Right ventricle myocardium inferior (tissue), 1 donor: ENCODE results near the gene RNF112. TPM values are rescaled to one million over a fixed set of nuclear protein-coding genes. Genes with fewer than 3 reads are reported as not detected.

ENCODE experiments used
- ATAC-seq: fragments of 200-7000 bp; cut with Tn5 transposase; one replicate; pipeline ENCODE4 v1.9.1; 2020; ENCODE audit warnings: mild to moderate bottlenecking, moderate library complexity
- DNase-seq: peaks from one replicate; pipeline ENCODE4 v3.0.0; 2021; ENCODE audit errors: missing footprints
- intact Hi-C: fragments of 100-400 bp; cut with DNase I; formaldehyde crosslinking; loops from one replicate; pipeline ENCODE4 v1.11.0; 2022
- long read RNA-seq: library from polyadenylated mRNA; unstranded; transcript quantifications from one replicate; pipeline ENCODE4 v2.0.0, GENCODE V29; 2021
- total RNA-seq: library from RNA; stranded (reverse); fragmentation: NEBNext Ultra II Directional; extraction: Animal tissue kit (Norgen Biotek cat#: 25700); gene quantifications from one replicate; pipeline ENCODE4 v1.2.1, GENCODE V29; 2021
- donor health status: DM: no; HTN: yes; CAD: no; lungs with severe emphysema.

The RNF112 gene
- total RNA-seq, result 3.5 TPM
- long read RNA-seq, partial matches to known transcripts, result 1 of 2 reads
- long read RNA-seq, other reads (novel, unspliced or antisense), result 1 of 2 reads

GRCh38 chr17:19410875-19411620 lies at the start of gene RNF112:
TSS of gene RNF112 (plus strand) at chr17:19411232. CDS start at chr17:19411409, 177 bp downstream.
- DNase-seq, result no peak
- intact Hi-C loops, result no loop called here
- peak; percentile 61 for ATAC-seq

- ATAC-seq (no peak), DNase-seq (no peak)
- intact Hi-C loops, result loop anchor here (5.0 kb wide), 1 partner anchor 406 kb away; no protein-coding TSS in a partner anchor
These were observed 49.7 kb upstream of the RNF112 start for GRCh38 chr17:19361326-19361725.

- intact Hi-C loops, result loop anchor here (1.0 to 5.0 kb wide), 2 partner anchors 86 to 405 kb away; no protein-coding TSS in a partner anchor
- DNase-seq (no peak), ATAC-seq (no peak)
These were observed 49.1 kb upstream of the RNF112 start for GRCh38 chr17:19361944-19362276.

- ATAC-seq, result peak; percentile 95
- peak; percentile 97 for DNase-seq
- intact Hi-C loops, result loop anchor here (1.0 to 5.0 kb wide), 2 partner anchors 86 to 405 kb away; no protein-coding TSS in a partner anchor
These were observed 48.5 kb upstream of the RNF112 start, which contains the start of gene B9D1 for GRCh38 chr17:19362277-19363113. TSS of gene B9D1 (minus strand) at chr17:19362723. CDS start at chr17:19362569, 154 bp downstream.

- DNase-seq, result no peak
- intact Hi-C loops, result loop anchor here (5.0 kb wide), 1 partner anchor 404 kb away; no protein-coding TSS in a partner anchor
- ATAC-seq, result no peak
These were observed 48.0 kb upstream of the RNF112 start for GRCh38 chr17:19363114-19363438.

GRCh38 chr17:19363460-19364035 lies 47.5 kb upstream of the RNF112 start:
- no peak for DNase-seq
- no peak for ATAC-seq
- intact Hi-C loops, result loop anchor here (5.0 kb wide), 1 partner anchor 404 kb away; no protein-coding TSS in a partner anchor

- no peak for DNase-seq
- ATAC-seq, result no peak
- intact Hi-C loops, result loop anchor here (5.0 kb wide), 1 partner anchor 402 kb away; no protein-coding TSS in a partner anchor
These were observed 46.1 kb upstream of the RNF112 start for GRCh38 chr17:19364699-19365498.

- DNase-seq, result no peak
- intact Hi-C loops, result no loop called here
- ATAC-seq, result no peak
These were observed 45.6 kb upstream of the RNF112 start for GRCh38 chr17:19365499-19365817.

GRCh38 chr17:19365833-19366636 lies 45.0 kb upstream of the RNF112 start:
- DNase-seq (no peak), ATAC-seq (no peak)
- intact Hi-C loops, result no loop called here

- intact Hi-C loops, result no loop called here
- no peak for DNase-seq
- ATAC-seq, result no peak
These were observed 44.4 kb upstream of the RNF112 start for GRCh38 chr17:19366637-19366972.

- ATAC-seq (no peak), DNase-seq (no peak)
- intact Hi-C loops, result no loop called here
These were observed 42.8 kb upstream of the RNF112 start for GRCh38 chr17:19368229-19368628.

GRCh38 chr17:19369107-19369778 lies 41.8 kb upstream of the RNF112 start:
- intact Hi-C loops, result no loop called here

GRCh38 chr17:19369846-19370492 lies 41.1 kb upstream of the RNF112 start:
- ATAC-seq, result peak; percentile 55
- no peak for DNase-seq
- intact Hi-C loops, result no loop called here

More at GRCh38 chr17:19369107-19369778, 41.8 kb upstream of the RNF112 start:
- ATAC-seq (no peak), DNase-seq (no peak)

- ATAC-seq (peak; percentile 67), DNase-seq (no peak)
- intact Hi-C loops, result no loop called here
These were observed 40.5 kb upstream of the RNF112 start for GRCh38 chr17:19370493-19370960.

- DNase-seq, result no peak
- intact Hi-C loops, result no loop called here
These were observed 39.6 kb upstream of the RNF112 start for GRCh38 chr17:19371259-19372010.

GRCh38 chr17:19372011-19372370 lies 39.0 kb upstream of the RNF112 start:
- intact Hi-C loops, result no loop called here
- no peak for DNase-seq
- no peak for ATAC-seq

More at GRCh38 chr17:19371259-19372010, 39.6 kb upstream of the RNF112 start:
- ATAC-seq, result no peak
